HG02981 (cell line): Measurements from ENCODE around the gene LONRF2.
"Not testable (repeated sequence)": the region's sequence is repeated elsewhere in the genome, so short reads cannot be mapped to it uniquely, and the experiment has no call there.

Experiments
- ATAC-seq: cut with Tn5 transposase; IDR thresholded peaks from one replicate; pipeline ENCODE4 v1.9.1; 2021; ENCODE audit warnings: mild to moderate bottlenecking, moderate library complexity; ENCODE audit not compliant: unreplicated experiment

Gene LONRF2

GRCh38 chr2:100321866-100322820 is at the start of gene LONRF2:
LONRF2 (minus strand) TSS chr2:100322501; CDS start chr2:100322093, 408 bp downstream.
- no peak for ATAC-seq

DNA sequence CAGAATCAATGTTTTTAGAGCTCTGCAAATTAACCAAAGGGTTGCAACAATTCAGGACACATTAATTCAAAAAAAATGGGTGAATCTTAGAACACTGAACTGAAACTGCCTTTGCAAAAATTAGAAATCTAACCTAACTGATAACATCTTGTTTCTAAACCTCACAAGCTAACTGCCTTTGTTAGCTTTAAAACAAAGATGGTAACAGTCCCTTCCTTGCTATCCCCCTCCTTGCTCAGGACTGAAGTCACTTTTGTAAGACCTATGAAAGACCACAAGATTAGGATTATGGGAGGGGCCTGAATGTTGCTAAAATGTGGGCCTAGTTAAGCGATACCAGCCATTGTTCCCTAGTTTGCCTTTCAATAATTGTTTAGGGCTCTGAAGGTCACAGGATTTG is 44.9 kb upstream of the LONRF2 start:
- ATAC-seq, result no peak

DNA sequence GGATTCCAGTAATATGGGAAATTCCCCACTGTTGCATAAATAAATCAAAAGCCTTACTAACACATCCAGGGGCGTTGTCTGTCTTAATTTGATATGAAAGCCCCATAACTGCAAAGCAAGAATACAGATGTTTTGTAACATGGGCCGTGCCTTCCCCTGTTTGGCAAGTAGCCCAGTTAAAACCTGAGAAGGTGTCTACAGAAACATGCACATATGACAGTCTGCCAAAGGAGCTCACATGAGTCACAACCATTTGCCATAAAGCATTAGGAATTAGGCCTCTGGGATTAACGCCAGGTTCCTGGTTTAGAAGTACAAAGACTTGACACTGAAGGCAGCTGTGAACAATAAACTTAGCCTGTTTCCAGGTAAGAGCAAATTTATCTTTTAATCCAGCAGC is 43.1 kb upstream of the LONRF2 start:
- ATAC-seq, result no peak

GRCh38 chr2:100362269-100362668 is 40.0 kb upstream of the LONRF2 start:
- not testable (repeated sequence) for ATAC-seq

DNA sequence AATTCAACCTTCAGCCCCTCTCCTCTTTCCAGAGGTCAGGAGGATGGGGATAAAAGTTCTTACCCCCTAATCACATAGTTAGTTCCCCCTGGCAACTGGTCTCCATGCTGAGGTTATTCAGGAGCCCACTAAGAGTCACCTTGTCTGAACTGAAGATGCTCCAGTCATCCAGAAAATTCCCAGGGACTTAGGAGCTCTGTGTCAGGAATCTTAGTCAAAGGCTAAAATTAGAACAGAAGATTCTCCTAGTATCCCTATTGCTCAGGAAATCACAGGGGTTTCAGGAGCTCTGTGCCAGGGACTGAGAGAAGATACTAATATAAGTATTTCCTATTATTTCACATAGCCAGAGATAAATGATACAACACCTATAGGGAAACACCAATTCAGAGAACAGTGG is 37.3 kb upstream of the LONRF2 start:
- ATAC-seq, result no peak

DNA sequence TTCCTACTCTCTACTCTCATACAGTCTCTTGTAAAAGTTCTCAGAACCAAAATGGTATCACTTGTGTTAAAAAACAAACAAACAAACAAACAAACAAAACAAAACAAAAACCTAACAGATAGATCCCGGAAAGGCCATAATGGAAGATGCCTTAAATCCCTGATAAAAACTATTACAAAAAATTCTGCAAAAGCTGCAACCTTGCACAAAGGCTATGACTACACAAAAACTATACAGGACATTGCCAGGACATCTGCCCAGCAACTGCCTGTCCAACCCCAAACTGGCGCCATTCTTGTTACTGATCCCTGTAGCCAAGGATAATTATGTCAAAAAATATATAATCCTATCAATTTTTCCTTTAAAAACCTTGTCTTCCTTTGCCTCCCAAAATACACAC is 36.3 kb upstream of the LONRF2 start:
- ATAC-seq, result no peak

DNA sequence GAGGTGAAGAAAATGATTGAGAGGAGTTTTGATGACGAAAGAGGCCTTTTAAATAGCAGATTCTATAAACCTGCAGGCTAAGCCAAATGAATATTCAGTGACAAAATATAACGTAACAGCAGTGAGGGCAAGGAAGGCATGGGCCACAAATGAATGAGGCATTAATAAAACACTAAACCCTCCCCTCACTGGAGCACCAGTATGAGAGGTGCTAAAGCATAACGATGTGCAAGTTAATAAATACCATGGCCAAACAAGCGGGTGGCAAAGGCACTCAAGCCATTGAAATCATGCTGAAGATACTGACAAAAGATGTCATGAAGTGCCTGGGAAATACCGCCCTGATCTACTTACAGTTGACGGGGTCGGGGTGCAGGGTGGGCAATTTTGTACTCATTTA is 30.2 kb upstream of the LONRF2 start:
- no peak for ATAC-seq

DNA sequence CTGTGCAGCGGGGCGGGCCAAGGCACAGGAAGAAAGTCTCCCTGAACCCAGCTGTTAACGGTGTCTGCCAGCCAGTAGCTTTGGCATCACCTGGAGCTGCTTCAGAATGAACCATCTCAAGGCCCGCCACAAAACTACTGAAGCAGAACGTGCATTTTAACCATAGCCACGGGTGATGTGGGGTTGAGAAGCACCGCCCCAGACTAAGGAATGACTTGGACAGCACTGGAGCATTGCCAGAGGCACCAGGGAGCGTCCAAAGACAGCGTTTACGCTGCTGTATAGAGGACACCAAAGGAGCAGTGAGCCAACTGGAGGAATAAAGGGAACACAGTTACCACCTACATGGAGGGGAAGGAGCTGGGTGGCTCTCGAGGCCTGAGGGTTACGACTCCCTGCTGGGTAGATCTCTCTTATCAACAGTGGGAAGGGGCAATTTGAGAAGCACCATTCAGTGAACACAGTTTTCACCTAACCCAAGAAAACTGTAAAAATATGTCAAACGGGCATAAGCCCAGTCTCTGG is 28.4 kb upstream of the LONRF2 start:
- ATAC-seq, result no peak

GRCh38 chr2:100345144-100345543 is 22.8 kb upstream of the LONRF2 start:
- ATAC-seq, result not testable (repeated sequence)

DNA sequence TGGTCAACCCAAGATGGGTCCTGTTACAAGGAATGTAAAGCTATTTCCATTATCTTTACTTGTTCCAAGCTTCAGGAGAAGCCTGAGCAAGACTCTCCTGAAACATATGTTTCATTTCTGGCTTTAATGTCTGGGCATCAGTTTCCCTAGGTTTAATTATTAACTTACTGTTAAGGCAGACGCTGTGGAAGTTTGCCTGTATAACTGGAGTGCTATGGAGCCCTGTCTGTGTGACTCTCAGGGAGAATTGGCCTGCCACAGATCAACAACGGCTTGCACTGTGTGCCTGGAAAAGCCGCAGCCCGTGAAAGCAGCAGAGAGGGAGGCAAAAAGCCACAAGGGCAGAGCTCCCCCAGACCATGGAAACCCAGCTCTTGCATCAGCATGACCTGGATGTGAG is 22.1 kb upstream of the LONRF2 start:
- no peak for ATAC-seq

- not testable (repeated sequence) for ATAC-seq
These were observed 20.2 kb upstream of the LONRF2 start for GRCh38 chr2:100342466-100342865.

DNA sequence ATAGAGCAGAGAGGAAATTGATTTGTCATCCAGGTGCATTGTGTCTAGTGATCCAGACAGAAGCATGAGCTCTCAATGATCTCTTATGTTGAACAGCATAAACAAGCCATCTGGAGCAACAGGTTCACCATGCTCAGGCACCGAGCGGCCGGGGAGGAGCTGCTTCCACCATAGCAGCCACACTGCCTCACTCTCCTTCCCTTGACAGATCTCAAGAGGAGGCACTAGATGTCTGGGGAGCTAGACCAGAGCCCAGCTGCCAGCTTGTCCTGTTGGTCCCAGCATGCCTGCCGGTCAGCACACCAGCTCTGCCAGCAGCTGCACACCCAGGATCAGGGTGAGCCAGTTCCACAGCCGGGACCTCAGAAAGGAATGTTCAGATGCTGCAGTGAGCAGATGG is 17.5 kb upstream of the LONRF2 start:
- no peak for ATAC-seq

DNA sequence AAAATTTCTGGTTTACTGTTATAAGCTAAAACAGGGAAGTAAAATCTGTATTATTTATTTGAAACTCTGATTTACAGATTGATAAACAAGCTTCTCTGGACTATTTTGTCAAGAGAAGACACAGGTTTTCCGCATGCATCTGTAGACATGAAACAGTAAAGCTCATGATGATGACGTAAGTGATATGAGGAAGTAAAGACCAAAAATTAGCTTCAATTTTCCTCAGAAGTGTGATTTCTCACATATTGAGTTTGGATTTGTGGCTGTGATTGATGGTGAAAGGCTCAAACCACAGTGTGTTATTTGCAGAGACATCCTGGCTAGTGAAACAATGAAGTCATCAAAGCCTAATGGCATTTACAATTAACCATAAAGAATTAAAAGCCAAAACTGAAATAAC is 12.6 kb upstream of the LONRF2 start:
- ATAC-seq, result no peak

DNA sequence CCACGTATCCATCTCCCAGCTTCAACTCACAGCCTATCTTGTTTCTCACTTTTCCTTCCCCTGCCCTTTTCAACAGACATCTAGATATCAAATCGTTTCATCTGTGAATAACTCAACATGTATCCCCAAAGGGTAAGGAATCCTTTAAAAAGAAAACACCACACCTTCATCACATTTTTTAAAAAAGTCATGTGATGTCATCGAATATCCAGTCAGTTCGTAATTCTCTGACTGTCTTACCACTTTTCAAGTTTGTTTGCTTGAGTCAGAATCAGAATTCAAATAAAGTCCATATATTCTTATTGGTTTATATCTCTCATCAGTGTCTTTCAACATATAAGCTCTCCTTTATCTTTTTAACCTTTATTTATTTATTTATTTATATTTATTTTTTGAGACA is 5.4 kb upstream of the LONRF2 start:
- ATAC-seq, result no peak

DNA sequence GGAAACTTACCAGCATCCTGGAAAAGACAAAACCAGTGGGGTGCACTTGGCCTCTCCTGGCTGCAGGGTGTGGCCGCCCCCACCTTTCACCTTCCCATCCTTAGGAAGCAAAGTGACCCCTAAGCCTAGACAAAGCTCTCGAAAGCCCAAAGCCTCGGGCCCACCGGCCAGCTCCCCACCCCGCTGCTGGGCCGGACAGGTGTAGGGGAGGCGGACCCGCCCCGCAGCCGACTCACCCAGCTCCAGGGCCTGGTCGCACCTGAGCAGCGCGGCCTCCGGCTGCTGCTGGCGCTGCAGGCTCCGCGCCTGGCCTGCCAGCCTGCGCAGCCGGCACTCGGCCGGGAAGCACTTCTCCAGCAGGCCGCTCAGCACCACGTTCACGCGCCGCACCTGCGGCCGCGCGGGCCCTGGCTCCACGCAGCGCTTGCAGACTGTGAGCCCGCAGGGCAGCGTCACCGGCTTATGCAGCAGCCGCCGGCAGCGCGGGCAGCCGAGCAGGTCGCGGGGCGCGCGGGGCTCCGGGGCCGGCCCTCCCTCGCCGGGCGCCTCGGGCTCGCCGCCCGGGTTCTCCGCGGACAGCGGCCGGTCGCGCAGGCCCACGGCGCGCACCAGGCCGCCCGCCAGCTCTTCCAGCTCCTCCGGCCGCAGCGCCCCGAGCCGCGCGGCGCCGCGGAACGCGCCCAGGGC is 979 bp downstream of the LONRF2 start:
- no peak for ATAC-seq

DNA sequence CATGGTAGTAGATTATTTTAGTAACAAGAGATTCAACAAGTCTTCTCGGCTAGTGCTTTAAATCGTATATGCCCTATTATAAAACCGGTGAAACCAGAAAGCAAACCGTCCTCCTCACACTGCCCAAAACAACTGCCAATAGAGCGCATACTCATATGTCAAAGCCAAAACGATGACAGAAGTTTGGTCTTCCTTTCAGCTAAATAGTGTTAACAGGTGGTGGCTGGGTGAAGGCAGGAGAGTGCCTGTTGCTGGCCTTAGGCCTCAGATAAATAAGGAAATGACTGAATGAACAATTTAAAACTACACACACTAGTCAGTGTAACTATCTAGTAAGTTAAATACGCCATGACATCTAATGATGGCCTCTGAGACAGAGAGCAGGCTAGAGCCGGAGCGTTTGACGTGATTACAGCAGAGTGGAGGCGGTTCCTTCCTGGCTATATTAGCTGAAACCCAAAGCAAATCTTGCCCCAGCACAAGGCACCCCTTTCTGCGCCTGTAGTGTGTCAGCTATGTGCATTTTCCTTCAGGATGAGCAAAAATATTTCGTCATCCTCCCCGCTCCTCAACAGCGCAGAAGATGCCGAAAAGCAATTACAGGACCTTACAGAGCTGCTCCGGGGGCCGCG is 1.6 kb downstream of the LONRF2 start:
- ATAC-seq, result no peak

DNA sequence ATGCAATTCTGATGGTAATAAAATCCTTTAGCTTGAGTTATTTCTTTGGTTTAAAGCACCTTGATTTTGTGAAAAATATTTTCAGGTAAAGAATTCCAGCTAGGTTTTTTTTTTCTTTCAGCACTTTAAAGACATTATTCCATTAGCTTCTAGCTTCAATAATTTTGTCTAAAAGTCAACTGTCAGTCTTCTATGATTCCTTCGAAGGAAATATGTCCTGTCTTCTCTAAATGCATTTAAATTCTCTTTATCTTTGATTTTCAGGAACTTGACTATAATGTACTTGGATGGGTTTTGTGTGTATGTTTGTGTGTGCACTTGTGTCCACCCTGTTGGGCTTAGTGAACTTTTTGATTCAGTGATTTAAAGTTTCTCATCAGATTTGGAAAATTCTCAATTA is 4.7 kb downstream of the LONRF2 start:
- no peak for ATAC-seq

DNA sequence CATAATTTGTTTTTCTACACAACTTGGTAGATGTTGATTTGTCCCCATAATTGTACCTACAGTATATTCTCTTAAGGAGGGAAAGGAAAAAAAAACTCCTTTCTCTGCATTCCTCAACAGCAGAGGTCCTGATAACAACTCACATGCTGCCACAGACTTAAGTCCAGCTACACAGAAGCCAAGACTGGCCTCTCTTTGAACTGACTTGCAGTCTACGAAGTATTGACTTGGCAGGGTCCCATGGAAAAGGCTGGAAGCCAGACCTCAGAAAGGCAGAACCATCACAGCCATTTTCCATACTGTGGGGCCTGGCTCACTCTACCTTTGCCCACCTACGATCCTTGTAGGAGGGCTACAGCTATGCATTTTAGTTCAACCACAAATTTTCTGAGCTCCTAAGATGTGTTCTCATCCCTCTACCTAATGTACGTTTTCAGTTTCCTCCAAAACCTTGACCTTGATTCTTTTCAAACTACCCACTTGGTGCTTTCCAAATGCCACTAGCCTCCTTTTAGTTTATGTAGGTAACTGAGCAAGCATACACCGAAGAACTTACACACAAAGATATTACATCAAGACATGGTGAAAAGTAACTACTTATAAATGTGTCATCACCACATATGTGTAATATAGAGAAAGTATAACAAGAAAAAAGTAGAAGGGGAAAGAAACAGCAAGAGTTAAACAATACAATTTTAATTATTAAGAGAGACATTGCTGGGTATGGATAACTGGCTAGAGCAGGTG is 12.2 kb downstream of the LONRF2 start:
- ATAC-seq, result no peak

- ATAC-seq, result no peak
These were observed 13.0 kb downstream of the LONRF2 start for GRCh38 chr2:100309311-100309710.

DNA sequence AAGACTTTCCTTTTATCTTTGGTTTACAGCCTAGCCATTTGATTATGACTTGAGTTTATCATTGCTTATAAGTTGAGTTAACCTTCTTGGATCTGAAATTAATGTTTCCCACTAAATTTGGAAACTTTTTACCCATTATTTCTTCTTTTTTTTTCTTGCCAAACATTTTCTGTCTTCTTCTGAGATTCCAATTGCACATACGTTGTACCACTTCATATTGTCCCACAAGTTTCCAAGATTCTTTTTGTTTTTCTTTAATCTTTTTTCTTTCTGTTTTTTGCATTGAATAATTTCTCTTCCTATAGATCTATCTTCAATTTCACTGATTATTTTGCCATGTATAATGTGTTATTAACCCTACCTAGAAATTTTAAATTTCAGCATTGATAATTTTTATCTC is 18.6 kb downstream of the LONRF2 start:
- ATAC-seq, result no peak

DNA sequence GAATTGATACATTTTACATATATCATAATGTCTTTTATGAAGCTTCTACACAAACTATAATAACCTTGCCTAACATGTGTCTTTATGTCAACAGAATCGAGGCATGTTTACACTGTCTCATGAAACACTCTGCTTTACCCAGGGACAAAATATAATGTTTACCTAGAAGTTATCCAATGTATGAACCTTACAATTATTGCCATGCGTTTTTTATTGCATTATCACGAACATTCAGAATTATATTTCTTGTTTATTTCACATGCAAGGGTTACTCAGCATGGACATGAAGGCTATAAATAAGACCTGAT is 19.8 kb downstream of the LONRF2 start:
- no peak for ATAC-seq
